NCI-H2029 treated with DMSO at 0.1 percent for 48 hours (cell line): ENCODE data around the gene VSTM1.
"Not testable (repeated sequence)": the region's sequence is repeated elsewhere in the genome, so short reads cannot be mapped to it uniquely, and the experiment has no call there.

ENCODE experiments used
- DNase-seq: peaks from one replicate; lab custom pipeline; 2025; lab: John Stamatoyannopoulos, UW

VSTM1 gene

DNA sequence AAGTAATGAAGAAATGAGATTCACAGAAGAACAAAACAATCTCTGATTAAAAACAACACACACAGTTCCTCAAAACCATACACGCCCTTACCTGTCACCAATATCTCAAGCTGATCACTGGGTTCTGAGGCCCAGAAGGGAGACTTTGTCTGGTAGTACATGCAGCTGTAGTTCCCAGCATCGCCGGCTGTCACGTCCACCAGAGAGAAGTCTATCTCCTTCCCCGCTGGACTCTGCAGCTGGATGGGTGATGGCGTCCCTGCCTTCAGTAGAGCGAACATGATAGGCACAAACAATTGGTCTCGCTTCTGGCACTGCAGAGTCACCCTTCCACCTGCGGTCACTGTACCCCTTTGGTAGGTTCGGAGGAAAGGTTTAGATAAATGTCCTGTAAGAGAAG lies 10.1 kb upstream of the VSTM1 start:
- no peak for DNase-seq

DNA sequence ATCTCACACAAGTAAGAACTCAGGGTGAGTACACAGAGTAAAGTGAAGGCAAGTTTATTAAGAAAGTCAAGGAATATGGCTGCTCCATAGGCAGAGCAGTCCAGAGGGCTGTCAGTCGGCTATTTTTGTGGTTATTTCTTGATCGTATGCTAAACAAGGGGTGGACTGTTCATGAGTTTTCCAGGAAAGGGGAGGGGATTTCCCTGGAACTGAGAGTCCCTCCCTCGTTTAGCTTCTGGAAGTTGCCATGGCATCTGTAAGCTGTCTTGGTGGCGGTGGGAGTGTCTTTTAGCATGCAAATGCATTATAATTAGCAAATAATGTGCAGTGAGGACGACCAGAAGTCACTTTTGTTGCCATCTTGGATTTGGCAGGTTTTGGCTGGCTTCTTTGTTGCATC lies 5.8 kb upstream of the VSTM1 start:
- no peak for DNase-seq

DNA sequence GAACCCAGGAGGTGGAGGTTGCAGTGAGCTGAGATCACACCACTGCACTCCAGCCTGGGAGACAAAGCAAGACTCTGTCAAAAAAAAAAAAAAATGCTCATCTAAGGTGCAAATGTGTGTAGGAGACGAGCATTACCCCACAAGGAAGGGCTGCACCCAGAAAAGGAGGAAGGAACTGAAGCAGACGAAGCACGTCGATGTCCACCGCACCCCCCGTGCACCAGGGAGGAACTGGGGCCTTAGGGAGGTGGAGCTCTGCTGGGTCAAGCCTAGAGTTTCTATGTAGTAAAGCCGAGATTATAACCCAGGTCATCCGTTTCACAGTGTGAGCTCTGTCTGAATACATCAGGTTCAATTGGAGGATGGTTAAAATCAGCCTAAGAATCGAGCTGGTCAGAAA lies 1.1 kb downstream of the VSTM1 start:
- no peak for DNase-seq

DNA sequence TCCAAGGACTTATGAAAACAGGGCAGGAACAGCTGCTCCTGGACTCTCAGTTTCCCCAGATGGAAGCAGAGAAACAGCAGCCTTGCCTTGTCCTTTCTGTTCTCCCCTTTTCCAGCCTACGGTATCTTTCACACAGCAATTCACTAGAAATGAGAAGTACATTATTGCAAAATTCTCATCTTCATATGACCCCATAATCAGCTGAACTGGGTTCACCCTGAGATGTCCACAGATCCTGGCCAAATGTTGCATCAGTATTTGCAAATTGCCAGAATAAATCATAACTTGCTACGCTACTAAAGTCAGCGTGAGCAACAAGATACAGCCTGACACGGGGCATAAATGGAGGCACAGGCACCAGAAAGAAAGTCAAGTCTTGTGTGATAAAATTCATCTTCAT lies 16.1 kb downstream of the VSTM1 start:
- no peak for DNase-seq

DNA sequence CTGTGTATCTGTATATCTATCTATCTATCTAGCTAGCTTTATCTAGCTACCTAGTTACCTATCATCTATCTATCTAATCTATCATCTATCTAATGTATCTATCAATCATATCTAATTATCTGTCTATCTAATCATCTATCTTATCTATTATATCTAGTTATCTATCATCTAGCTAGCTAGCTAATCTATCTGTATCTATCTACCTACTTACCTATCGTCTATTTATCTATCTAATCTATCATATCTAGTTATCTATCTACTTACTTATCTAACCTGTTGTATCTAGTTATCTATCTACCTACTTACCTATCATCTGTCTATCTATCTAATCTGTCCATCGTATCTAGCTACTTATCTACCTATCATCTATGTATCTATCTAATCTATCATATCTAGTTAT lies 17.9 kb downstream of the VSTM1 start:
- no peak for DNase-seq

DNA sequence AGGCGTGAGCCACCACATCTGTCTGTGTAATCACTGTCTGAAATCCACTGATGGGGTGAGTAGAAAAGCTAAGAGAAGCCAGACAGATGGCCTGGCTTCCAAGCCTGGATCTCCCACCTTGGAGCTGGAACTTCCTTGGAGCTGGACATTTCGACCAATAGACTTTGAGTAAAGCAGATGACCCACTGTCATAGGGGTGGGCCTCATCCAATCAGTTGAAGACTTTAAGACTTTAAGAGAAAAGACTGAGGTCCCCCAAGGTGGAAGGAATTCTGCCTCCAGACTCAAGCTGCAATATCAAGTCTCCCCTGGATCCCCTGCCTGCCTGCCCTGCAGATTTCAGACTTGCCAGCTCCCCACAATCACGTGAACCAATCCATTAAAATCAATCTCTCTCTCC lies 20.7 kb downstream of the VSTM1 start:
- no peak for DNase-seq

DNA sequence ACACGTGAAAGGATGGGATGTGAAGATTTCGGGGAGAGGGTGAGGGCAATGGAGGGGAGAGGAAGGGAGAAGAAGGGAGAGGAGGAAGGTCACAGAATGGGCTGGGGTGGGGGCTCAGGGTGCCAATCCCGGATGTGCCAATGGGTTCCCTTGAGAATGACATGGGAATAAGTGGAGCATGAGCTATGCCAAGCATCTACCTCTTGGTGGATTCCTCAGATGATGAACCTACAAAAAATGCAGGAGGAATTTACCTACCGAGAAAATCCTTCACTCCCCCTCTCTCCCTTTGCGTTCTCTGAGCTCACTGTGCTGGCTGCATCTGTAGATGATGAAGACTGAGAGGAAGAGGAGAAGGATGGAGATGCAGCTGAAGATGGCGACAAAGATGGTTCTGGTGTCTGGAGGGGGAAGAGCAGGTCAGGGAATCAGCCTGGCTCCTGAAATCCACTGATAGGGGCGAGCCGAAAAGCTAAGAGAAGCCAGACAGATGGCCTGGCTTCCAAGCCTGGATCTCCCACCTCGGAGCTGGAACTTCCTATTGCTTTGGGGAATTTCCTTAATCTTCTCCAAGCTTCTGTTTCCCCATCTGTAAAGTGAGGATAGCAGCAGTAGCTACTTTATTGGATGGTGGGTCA lies 21.6 kb downstream of the VSTM1 start:
- DNase-seq = no peak

DNA sequence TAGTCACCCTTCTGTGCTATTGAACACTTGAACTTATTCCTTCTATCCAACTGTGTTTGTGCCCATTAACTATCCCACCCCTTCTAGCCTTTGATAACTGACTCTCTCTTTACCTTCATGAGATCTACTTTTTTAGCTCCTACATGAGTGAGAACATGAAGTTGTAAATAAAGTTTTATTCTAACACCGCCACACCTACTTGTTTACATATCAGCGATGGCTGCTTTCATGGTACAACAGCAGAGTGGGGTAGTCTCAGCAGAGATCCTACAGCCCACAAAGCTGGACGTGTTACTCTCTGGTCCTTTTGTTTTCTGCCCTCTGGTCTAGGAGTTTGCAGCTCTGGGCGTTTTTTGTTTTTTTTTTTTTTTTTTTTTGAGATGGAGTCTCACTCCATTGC lies 23.7 kb downstream of the VSTM1 start:
- no peak for DNase-seq

DNA sequence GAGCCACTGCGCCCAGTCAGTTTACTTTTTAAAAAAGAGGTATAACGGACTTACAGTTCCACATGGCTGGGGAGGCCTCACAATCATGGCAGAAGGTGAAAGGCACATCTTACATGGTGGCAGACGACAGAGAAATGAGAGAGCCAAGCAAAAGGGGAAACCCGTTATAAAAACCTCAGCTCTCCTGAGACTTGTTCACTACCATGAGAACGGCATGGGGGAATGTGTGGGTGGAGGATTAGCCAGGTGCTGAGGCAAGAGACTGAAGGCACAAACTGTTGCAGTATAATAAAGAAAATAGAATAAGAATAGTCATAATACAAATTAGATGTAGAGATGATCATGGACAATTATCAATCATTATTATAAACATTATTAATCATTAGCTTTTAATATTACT lies 27.2 kb downstream of the VSTM1 start:
- not testable (repeated sequence) for DNase-seq

DNA sequence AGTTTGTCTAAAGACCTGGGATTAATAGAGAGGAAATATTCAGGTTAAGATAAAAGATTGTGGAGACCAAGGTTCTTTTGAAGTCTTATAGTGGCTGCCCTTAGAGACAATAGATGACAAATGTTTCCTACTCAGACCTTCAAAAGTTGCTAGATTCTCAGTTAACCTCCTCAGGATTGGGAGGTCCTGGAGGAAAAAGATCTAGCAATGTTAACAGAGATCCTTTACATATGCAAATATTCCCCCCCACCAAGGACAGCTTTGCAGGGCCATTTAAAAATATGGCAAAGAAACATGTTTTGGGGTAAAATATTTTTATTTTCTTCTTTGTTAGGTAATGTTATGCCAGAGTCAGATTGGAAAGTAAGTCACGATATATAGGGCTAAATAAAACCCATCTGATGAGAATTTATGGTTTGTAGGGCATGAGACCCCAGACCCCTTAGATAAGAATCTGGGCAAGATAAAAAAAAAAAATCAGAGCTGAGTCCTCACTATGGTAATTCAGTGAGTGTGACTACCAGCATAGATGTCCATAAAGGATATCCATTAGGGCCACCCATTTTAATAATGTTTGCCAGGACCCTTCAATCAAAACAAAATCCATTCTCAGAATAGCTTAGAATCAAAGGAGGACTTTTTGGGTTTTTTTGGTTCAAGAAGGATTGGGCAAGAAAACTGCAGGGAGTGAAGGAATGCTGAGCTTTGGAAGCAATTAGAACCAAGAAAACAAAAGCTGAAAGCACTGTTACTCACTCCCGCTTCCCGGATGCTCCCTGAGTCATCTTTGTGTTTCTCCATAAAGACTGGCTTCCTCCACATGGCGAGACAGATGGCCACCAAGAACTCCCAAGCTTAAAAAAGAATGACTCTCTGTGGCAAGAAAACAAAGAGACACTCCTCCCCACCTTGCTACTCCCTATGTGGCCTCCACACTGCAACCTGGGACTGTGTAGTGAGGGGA lies 28.2 kb downstream of the VSTM1 start:
- DNase-seq = no peak

DNA sequence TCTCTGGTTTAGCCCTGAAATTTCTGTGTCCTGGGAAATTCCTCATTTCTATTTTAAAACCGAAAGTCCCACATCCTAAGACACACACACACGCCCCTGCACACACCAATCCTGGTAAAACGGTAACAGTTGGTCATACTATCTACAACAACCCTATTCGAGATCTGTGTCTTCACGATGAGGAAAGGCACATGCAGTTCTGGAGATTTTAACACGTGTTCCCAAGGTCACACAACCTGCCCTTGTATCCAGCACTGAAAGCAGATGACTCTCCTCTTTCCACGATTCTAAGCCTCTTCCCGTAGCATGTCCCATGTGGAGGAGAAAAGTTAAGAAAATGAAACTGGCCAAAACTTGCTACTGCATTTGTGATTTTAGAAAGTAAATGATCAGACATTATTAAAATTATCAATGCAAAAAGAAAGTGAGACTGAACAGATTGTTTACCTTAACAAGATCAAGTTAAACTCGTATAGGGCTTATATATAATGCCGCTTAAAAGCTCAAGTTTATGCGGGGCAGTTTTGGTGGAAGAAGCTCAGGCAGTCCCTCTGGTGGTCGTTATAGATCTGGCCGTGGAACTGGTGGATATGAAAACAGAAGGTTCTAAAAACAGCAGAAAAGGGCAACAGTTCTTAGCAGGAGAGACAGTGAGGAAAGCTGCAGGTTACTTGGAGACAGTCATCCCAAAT lies 32.7 kb downstream of the VSTM1 start:
- no peak for DNase-seq

DNA sequence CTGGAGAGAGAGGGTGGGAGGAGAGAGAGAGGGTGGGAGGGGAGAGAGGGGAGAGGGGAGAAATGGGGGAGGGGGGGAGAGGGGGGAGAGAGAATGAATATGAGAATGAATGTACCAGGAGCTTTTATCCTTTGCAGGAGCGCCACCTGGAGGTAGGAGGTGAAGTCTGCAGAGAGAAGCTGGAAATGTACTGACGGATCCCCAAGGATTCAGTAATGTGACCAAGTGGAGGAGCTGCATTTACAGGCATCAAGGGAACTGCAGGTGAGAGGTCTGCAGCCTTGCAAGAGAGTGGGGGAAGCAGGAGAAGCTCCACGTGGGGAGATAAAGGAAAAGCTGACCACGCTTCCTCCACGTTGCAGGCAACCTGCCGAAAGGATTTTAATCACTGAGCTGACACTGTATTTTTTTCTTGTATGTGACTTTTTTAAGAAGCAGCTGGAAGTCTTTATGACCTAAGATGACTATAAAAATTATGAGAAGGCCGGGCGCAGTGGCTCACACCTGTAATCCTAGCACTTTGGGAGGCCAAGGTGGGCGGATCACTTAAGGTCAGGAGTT lies 33.7 kb downstream of the VSTM1 start:
- peak; percentile 13 for DNase-seq

DNA sequence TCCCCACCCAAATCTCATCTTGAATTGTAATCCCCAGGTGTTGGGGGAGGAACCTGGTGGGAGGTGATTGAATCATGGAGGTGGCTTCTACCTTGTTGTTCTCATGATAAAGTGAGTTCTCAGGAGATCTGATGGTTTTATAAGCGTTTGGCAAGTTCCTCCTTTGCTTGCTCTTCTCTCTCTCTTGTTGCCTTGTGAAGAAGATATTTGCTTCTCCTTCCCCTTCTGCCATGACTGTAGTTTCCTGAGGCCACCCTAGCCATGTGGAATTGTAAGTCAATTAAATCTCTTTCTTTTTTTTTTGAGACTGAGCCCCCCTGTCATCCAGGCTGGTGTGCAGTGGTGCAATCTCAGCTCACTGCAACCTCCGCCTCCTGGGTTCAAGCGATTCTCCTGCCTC lies 34.4 kb downstream of the VSTM1 start:
- no peak for DNase-seq

DNA sequence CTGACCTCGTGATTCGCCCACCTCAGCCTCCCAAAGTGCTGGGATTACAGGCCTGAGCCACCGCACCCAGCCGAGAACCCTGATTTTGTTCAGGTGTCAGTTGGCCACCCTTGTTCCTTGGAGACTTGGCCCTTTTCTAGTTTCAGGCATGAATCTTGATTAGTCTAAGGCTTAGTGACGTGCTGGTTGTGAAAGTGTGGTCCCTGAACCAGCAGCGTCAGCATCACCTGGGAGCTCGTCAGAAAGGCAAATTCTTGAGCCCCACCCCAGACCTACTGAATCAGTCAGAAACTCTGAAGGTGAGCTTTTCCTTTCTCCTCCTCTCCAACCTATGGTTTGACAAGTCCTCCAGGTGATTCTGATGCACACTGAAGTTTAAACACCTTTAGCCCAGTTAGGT lies 37.0 kb downstream of the VSTM1 start:
- no peak for DNase-seq

DNA sequence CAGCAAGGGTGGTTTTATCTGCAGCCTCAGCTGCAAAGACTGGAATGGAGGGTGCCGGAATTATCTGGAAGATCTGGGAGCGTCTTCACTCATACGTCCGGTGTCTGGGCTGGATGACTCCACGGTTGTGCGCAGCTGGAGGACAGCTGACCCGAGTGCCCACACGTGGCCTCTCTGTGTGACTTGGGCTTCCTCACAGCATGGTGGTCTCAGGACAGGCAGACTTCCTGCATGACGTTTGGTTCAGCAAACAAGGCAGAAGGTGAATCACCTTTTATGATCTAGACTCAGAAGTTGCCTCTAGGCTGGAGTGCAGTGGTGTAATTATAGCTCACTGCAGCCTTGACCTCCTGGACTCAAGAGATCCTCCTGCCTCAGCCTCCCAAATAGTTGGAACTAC lies 39.0 kb downstream of the VSTM1 start:
- no peak for DNase-seq

DNA sequence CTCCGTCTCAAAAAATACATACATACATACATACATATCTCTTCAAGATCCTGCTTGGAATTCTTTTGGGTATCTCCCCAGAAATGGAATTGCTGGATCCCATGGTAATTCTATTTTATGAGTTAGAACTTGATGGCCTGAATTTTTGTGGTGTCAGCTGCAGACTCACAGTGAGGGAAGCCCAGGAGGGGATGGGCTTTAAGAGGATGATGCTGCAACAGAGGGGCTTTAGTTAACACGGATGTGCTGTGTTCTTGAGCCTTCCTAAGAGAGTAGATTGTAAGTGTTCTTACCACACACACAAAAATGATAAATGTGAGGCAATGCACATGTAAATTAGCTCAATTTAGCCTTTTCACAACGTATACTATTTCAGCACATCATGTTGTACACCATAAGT lies 40.5 kb downstream of the VSTM1 start:
- DNase-seq = no peak

DNA sequence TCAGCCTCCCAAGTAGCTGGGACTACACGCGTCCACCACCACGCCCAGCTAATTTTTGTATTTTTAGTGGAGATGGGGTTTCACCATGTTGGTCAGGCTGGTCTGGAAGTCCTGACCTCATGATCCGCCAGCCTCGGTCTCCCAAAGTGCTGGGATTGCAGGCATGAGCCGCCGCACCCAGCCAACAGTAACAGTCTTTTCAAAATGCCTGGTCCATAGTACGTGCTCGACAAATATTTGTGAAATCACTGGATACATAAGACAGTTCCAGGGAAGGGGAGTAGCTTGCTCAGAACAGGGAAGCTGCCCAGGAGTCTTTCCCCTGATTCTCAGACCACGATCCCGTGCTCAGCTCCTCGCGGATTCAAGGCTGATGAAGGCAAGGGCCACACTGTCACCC lies 41.8 kb downstream of the VSTM1 start:
- no peak for DNase-seq

DNA sequence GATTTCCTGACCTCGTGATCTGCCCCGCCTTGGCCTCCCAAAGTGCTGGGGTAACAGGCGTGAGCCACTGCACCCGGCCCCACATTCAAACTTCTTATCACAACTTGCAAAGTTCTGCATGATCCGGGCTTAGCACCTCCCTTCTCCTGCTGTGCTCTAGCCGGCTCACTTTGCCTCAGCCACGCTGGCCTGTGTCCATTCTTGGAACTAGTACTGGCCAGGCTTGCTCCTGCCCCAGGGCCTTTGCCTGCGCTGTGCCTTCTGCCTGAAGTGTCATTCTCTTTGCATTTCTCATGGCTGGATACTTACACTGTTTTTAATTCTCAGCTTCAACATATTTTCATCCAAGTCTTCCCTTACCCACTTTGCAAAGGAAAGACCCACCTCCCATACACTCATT lies 42.3 kb downstream of the VSTM1 start:
- no peak for DNase-seq

DNA sequence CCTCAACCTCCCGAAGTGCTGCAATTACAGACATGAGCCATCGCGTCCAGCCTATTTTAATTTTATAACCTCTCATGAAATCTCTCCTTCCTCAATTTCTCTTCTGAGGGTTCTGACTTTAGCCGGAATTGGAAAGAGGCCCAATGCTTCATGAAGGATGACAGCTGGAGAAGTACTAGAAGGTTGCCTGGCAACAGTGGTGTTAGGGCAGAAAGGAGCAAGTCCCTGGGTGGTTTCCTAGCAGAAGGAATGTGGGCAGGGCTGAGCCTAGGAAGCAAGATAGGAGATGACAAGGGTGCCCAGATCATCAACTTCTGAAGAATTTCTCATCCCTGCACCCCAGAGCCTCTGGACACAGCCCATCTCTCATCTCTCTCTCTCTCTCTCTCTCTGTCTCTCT lies 46.4 kb downstream of the VSTM1 start:
- DNase-seq = no peak

DNA sequence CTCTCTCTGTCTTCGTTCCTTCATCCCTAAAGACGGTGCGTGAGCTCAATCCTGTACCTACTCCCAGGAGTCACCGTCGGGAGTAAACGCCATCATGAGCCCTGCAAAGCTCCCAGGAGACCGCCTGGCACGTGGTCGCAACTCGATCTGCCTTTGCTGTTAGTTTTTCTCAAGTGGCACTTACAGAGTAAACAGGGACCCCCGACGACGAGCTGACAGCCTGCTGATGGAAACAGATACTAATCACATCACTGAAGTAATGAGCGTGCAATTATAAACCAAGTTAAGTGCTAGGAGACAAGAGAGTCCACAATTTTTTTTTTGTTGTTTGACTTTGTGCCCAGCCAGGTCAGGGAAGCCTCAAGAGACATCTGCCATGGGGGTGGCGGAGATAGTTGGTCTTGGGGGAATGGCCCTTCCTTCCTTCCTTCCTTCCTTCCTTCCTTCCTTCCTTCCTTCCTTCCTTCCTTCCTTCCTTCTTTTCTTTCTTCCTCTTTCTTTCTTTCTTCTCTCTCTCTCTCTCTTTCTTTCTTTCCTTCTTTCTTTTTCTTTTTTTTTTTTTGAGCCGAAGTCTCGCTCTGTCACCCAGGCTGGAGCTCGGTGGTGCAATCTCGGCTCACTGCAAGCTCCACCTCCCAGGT lies 48.7 kb downstream of the VSTM1 start:
- no peak for DNase-seq

DNA sequence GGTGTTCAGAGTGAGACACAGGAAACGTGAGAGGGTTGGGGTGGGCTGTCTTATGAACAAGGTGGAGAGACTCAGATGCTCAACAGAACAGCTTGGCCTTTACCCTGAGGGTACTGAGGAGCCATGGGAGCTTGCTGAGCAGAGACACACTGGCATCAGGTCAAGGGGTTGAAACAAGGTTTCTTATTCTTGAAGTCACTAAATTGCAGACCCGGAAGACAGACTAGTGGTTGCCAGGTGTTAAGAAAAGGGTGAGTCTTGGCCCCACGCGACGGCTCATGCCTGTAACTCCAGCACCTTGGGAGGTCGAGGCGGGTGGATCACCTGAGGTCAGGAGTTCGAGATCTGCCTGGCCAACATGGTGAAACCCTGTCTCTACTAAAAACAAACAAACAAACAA lies 49.8 kb downstream of the VSTM1 start:
- no peak for DNase-seq

DNA sequence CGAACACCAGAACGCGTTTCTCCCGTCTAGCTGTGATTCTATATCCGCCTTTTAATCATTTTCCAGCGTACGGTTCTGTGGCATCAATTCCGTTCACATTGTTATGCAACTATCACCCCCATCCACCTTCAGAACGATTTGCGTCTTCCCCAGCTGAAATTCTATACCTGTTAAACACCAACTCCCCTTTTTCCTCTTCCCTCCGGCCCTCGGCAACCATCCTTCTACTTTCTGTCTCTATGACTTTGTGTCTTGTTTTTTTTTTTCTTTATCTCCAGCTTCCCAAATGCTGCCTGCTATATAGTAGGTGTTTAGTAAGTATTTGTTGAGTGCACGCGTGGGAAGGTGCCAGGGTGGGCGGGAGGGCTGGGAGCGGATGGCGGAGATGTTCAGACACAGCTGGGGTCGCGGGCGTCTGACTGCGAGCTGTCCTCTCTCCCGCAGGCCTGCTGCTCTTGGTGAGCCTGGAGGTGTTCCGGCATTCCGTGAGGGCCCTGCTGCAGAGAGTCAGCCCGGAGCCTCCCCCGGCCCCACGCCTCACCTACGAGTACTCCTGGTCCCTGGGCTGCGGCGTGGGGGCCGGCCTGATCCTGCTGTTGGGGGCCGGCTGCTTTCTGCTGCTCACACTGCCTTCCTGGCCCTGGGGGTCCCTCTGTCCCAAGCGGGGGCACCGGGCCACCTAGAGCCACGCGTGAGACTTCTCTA lies 52.0 kb downstream of the VSTM1 start:
- no peak for DNase-seq
